Stomach (tissue), 9 donors: ENCODE data around the gene PSMB11. TPM values are rescaled to one million over a fixed set of nuclear protein-coding genes. Genes with fewer than 3 reads are reported as not detected.

Source experiments
- DNase-seq, 2 donors: peaks; one replicate each; pipeline versions ENCODE4 v3.0.0 to v3.0.0-alpha.2; 2013 to 2019
- H3K27ac ChIP-seq, 5 donors: fragments of 200-600 bp in 4 of 5; sonication (generic) in 4 of 5; one replicate each; pipeline ENCODE4 v1.5.1; 2013 to 2019; ENCODE audit warnings: mild to moderate bottlenecking in 1 of 5, moderate library complexity in 1 of 5
- H3K27me3 ChIP-seq, 3 donors: fragments of 200-600 bp; sonication (generic); one replicate each; pipeline ENCODE4 v1.5.1; 2017 to 2019; ENCODE audit warnings: mixed run types in 1 of 3
- H3K36me3 ChIP-seq, 4 donors: fragments of 200-600 bp; sonication (generic); 1 replicate in 3 of 4; 2 replicates in 1 of 4; pipeline ENCODE4 v1.5.1; 2016 to 2019
- H3K4me1 ChIP-seq, 4 donors: fragments of 200-600 bp; sonication (generic); one replicate each; pipeline ENCODE4 v1.5.1; 2016 to 2019
- H3K4me3 ChIP-seq, 4 donors: fragments of 200-600 bp; sonication (generic) in 3 of 4; one replicate each; pipeline ENCODE4 v1.5.1; 2016 to 2019; ENCODE audit warnings: mild to moderate bottlenecking in 1 of 4
- H3K9me3 ChIP-seq, 4 donors: fragments of 200-600 bp; sonication (generic); one replicate each; pipeline ENCODE4 v1.5.1; 2016 to 2019
- EP300 ChIP-seq: sonication (generic); formaldehyde crosslinking; IDR thresholded peaks from one replicate; pipeline ENCODE4 v1.6.1; 2017; ENCODE audit warnings: antibody characterized with exemption
- POLR2A ChIP-seq, 4 donors: fragments of 450-650 bp; IDR thresholded peaks; one replicate each; pipeline ENCODE4 v1.6.1; 2016; ENCODE audit warnings: antibody characterized with exemption in 4 of 4, control low read depth in 2 of 4, mild to moderate bottlenecking in 1 of 4, moderate library complexity in 1 of 4
- POLR2AphosphoS5 ChIP-seq, 3 donors: sonication (generic); formaldehyde crosslinking; IDR thresholded peaks; one replicate each; pipeline ENCODE4 v1.6.1; 2016; ENCODE audit warnings: antibody characterized with exemption in 3 of 3
- WGBS, 5 donors: extraction: QIAGEN DNeasy Blood & Tissue Kit in 3 of 5; methylation state at CpG; one replicate each; pipeline versions ENCODE4 v1.1.5 to v1.1.7; 2013 to 2018; 5-methylcytosine and 5-hydroxymethylcytosine counted together
- intact Hi-C: fragments of 100-400 bp; cut with DNase I; formaldehyde crosslinking; loops from one replicate; pipeline ENCODE4 v1.15.1; 2023; ENCODE audit warnings: low total_unique reads
- polyA plus RNA-seq, 3 donors: library from polyadenylated mRNA; stranded (reverse); fragments of 200-250 nt; gene quantifications; one replicate each; pipeline ENCODE4 v1.2.3, GENCODE V29; 2013
- total RNA-seq, 5 donors: library from RNA; depleted of rRNA; stranded (reverse); fragments of >200 nt; gene quantifications; one replicate each; pipeline versions ENCODE4 v1.1.0 to v1.2.3, GENCODE V29; 2014 to 2016
- TF ChIP-seq, protein P1 (sequence below), 7 experiments: fragments of 450-650 bp in 4 of 7; fragments of 200-600 bp in 3 of 7; sonication (generic) in 3 of 7; IDR thresholded peaks; one replicate each; pipeline ENCODE4 v1.5.1; 2016 to 2019; ENCODE audit warnings: antibody characterized with exemption in 7 of 7, control low read depth in 2 of 7, mild to moderate bottlenecking in 1 of 7
- donor health status: healthy with polysubstance abuse.
- donor health status: Bipolar disorder and iron deficiency.
- donor health status: healthy.

PSMB11 gene
- total and polyA plus RNA-seq, 8 donors = not detected

- Histone ChIP-seq H3K4me3 (peak overlapping the region; percentile 47 to 68 (median 63)), H3K36me3 (peaks cover 46 to 77% (median 74%) of the 10 kb centered on the region in 4 donors), H3K4me1 (peaks cover 33 to 65% (median 52%) of the 10 kb centered on the region in 4 donors), H3K9me3 (no peaks in the 10 kb centered on the region), H3K27me3 (no peaks in the 10 kb centered on the region), H3K27ac (peak overlapping the region; percentile 9 to 89 (median 86))
- no peak for TF ChIP-seq EP300
- TF ChIP-seq, protein P1, sequence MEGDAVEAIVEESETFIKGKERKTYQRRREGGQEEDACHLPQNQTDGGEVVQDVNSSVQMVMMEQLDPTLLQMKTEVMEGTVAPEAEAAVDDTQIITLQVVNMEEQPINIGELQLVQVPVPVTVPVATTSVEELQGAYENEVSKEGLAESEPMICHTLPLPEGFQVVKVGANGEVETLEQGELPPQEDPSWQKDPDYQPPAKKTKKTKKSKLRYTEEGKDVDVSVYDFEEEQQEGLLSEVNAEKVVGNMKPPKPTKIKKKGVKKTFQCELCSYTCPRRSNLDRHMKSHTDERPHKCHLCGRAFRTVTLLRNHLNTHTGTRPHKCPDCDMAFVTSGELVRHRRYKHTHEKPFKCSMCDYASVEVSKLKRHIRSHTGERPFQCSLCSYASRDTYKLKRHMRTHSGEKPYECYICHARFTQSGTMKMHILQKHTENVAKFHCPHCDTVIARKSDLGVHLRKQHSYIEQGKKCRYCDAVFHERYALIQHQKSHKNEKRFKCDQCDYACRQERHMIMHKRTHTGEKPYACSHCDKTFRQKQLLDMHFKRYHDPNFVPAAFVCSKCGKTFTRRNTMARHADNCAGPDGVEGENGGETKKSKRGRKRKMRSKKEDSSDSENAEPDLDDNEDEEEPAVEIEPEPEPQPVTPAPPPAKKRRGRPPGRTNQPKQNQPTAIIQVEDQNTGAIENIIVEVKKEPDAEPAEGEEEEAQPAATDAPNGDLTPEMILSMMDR (IDR thresholded peaks at IDR 0.05) = no peak
- intact Hi-C loops = no loop called here
- 5 to 11% (median 7%) methylated on average over 10 of the region's 10 CpGs for WGBS, 5 donors
- peak in 1 of 2 donors; percentile 28 for DNase-seq
These were observed 28.5 kb downstream of the PSMB11 start for GRCh38 chr14:23070262-23071129.

- TF ChIP-seq POLR2A (IDR thresholded peaks at IDR 0.05) (peak in 1 of 4 donors; percentile 45), EP300 (no peak), POLR2AphosphoS5 (IDR thresholded peaks at IDR 0.05) (peak; percentile 71 to 91 (median 73))
- TF ChIP-seq, protein P1 (IDR thresholded peaks at IDR 0.05) = no peak
- H3K36me3 ChIP-seq = peaks cover 44 to 77% (median 74%) of the 10 kb centered on the region in 4 donors
- 0 to 2% (median 2%) methylated on average over 14 of the region's 14 CpGs for WGBS, 5 donors
- H3K9me3 ChIP-seq = no peaks in the 10 kb centered on the region
- H3K4me1 ChIP-seq = peaks cover 33 to 65% (median 54%) of the 10 kb centered on the region in 4 donors
- H3K27me3 ChIP-seq = no peaks in the 10 kb centered on the region
- peak overlapping the region; percentile 76 to 89 (median 86) for H3K27ac ChIP-seq
- H3K4me3 ChIP-seq = peak overlapping the region; percentile 47 to 68 (median 63)
- DNase-seq = peak; percentile 82 to 97
- intact Hi-C loops = no loop called here
These were observed 29.4 kb downstream of the PSMB11 start for GRCh38 chr14:23071244-23071920.

DNA sequence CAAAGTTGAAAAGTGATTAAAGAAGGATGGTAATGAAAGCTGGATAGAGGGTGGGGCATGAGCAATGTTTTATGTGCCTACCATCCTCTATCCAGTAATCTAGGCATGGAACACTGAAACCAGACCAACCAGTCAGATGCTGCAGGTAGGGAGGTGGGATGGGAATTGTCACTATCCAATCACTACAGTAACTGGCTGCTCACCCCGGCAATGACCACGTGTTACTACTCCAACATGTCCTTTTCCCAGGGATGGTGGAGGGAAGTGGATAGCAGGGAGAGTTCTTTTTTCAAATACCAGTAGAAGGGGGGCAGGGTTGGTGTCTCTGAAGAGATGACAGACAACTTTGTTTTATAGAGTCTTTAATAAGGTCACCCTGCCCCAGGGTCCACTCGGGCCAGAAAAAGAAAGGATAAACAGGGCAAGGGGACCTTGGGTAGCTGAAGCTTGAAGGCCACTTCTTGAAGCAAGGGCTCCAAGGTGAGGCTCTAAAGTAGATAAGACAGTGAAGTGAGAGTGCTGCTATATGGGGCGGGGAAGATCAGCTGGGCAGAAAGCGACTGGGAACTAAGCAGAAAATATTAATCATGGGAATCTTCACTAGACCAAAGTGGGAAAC lies 30.0 kb downstream of the PSMB11 start:
- WGBS, 5 donors = 35 to 44% (median 38%) methylated on average over 5 of the region's 5 CpGs
- TF ChIP-seq POLR2AphosphoS5 (IDR thresholded peaks at IDR 0.05) (no peak), EP300 (no peak), POLR2A (IDR thresholded peaks at IDR 0.05) (no peak)
- TF ChIP-seq, protein P1 (IDR thresholded peaks at IDR 0.05) = no peak
- Histone ChIP-seq H3K4me1 (peaks cover 33 to 72% (median 56%) of the 10 kb centered on the region in 4 donors), H3K36me3 (peaks cover 42 to 77% (median 74%) of the 10 kb centered on the region in 4 donors), H3K27ac (peak overlapping the region; percentile 41 to 89 (median 86)), H3K4me3 (peak overlapping the region; percentile 47 to 68 (median 63)), H3K9me3 (no peaks in the 10 kb centered on the region), H3K27me3 (no peaks in the 10 kb centered on the region)
- intact Hi-C loops = no loop called here
- DNase-seq = peak in 1 of 2 donors; percentile 47

DNA sequence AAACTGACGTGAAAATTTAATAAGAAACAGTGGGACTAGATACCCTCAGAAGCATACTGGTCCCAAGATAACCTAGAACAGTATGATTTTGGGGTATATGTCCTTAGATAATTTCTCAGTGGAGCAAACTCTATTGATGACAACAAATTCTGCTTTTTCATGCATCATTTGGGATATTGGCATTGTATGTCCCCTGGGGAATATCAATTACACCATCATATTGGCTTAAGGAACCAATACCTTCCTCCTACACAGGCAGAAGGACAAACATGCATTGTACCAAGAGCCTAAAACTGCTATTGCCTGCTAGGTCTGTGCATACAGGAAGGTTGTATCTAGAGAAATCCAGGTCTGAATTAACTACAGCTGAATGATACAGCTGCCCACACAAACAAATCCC lies 32.9 kb downstream of the PSMB11 start:
- 88 to 100% (median 97%) methylated on average over 1 of the region's 1 CpG for WGBS, 5 donors
- no peak for DNase-seq
- no peak overlapping the region for H3K27ac ChIP-seq
- no peaks in the 10 kb centered on the region for H3K27me3 ChIP-seq
- H3K4me1 ChIP-seq = peaks cover 19 to 76% (median 46%) of the 10 kb centered on the region in 4 donors
- peaks cover 54 to 78% (median 76%) of the 10 kb centered on the region in 4 donors for H3K36me3 ChIP-seq
- no peak overlapping the region for H3K4me3 ChIP-seq
- no peaks in the 10 kb centered on the region for H3K9me3 ChIP-seq
- TF ChIP-seq, protein P1 (IDR thresholded peaks at IDR 0.05) = no peak
- TF ChIP-seq POLR2AphosphoS5 (IDR thresholded peaks at IDR 0.05) (no peak), EP300 (no peak), POLR2A (IDR thresholded peaks at IDR 0.05) (no peak)
- intact Hi-C loops = no loop called here
